ENCODE data around the gene CACNA2D3.

CACNA2D3 gene

GRCh38 chr3:54758461-54758860 lies 636.1 kb downstream of the CACNA2D3 start:
- H3K9me3 ChIP-seq (ENCODE audit: low read depth, low read length) = no peaks in the 10 kb centered on the region

GRCh38 chr3:54759166-54759565 lies 636.8 kb downstream of the CACNA2D3 start:
- no peak for DNase-seq (ENCODE audit: low read depth, low spot score)
- no peaks in the 10 kb centered on the region for H3K36me3 ChIP-seq (ENCODE audit: insufficient read depth, low read length)
- no peak for TF ChIP-seq POLR2AphosphoS5 (IDR thresholded peaks at IDR 0.05; ENCODE audit: borderline replicate concordance, low read depth, low read length)
- TF ChIP-seq EZH2 (IDR thresholded peaks at IDR 0.05) = no peak
- TF ChIP-seq FOXP2 (optimal IDR thresholded peaks at IDR 0.05; ENCODE audit: control extremely low read depth, extremely low read length, insufficient read depth) = no peak
- no peak overlapping the region for H3K4me3 ChIP-seq
- H3K9ac ChIP-seq (ENCODE audit: insufficient read length) = no peak overlapping the region
- no peaks in the 10 kb centered on the region for H3K9me3 ChIP-seq (ENCODE audit: low read depth, low read length)
- no peak overlapping the region for H3K27ac ChIP-seq

More at GRCh38 chr3:54758461-54758860, 636.1 kb downstream of the CACNA2D3 start:
- Histone ChIP-seq H3K9ac (ENCODE audit: insufficient read length) (no peak overlapping the region), H3K4me3 (no peak overlapping the region), H3K36me3 (ENCODE audit: insufficient read depth, low read length) (no peaks in the 10 kb centered on the region), H3K27ac (no peak overlapping the region)
- no peak for DNase-seq (ENCODE audit: low read depth, low spot score)
- TF ChIP-seq POLR2AphosphoS5 (IDR thresholded peaks at IDR 0.05; ENCODE audit: borderline replicate concordance, low read depth, low read length) (no peak), FOXP2 (optimal IDR thresholded peaks at IDR 0.05; ENCODE audit: control extremely low read depth, extremely low read length, insufficient read depth) (no peak), EZH2 (IDR thresholded peaks at IDR 0.05) (no peak)

- Histone ChIP-seq H3K4me3 (no peak overlapping the region), H3K9ac (ENCODE audit: insufficient read length) (no peak overlapping the region), H3K36me3 (ENCODE audit: insufficient read depth, low read length) (no peaks in the 10 kb centered on the region), H3K9me3 (ENCODE audit: low read depth, low read length) (no peaks in the 10 kb centered on the region), H3K27ac (no peak overlapping the region)
- DNase-seq (ENCODE audit: low read depth, low spot score) = no peak
- TF ChIP-seq POLR2AphosphoS5 (IDR thresholded peaks at IDR 0.05; ENCODE audit: borderline replicate concordance, low read depth, low read length) (no peak), FOXP2 (optimal IDR thresholded peaks at IDR 0.05; ENCODE audit: control extremely low read depth, extremely low read length, insufficient read depth) (no peak), EZH2 (IDR thresholded peaks at IDR 0.05) (no peak)
Measured at GRCh38 chr3:54760201-54760600, 637.8 kb downstream of the CACNA2D3 start.

GRCh38 chr3:54761637-54762036 lies 639.3 kb downstream of the CACNA2D3 start:
- Histone ChIP-seq H3K9me3 (ENCODE audit: low read depth, low read length) (no peaks in the 10 kb centered on the region), H3K4me3 (no peak overlapping the region), H3K9ac (ENCODE audit: insufficient read length) (no peak overlapping the region), H3K27ac (no peak overlapping the region), H3K36me3 (ENCODE audit: insufficient read depth, low read length) (no peaks in the 10 kb centered on the region)
- no peak for TF ChIP-seq EZH2 (IDR thresholded peaks at IDR 0.05)
- DNase-seq (ENCODE audit: low read depth, low spot score) = no peak

GRCh38 chr3:54764911-54765310 lies 642.6 kb downstream of the CACNA2D3 start:
- Histone ChIP-seq H3K36me3 (ENCODE audit: insufficient read depth, low read length) (no peaks in the 10 kb centered on the region), H3K9me3 (ENCODE audit: low read depth, low read length) (no peaks in the 10 kb centered on the region), H3K27ac (no peak overlapping the region), H3K4me3 (no peak overlapping the region), H3K9ac (ENCODE audit: insufficient read length) (no peak overlapping the region)
- TF ChIP-seq EZH2 (IDR thresholded peaks at IDR 0.05) = no peak
- TF ChIP-seq FOXP2 (optimal IDR thresholded peaks at IDR 0.05; ENCODE audit: control extremely low read depth, extremely low read length, insufficient read depth) = no peak
- no peak for TF ChIP-seq POLR2AphosphoS5 (IDR thresholded peaks at IDR 0.05; ENCODE audit: borderline replicate concordance, low read depth, low read length)
- no peak for DNase-seq (ENCODE audit: low read depth, low spot score)

GRCh38 chr3:54771050-54771449 lies 648.7 kb downstream of the CACNA2D3 start:
- no peaks in the 10 kb centered on the region for H3K36me3 ChIP-seq (ENCODE audit: insufficient read depth, low read length)
- no peaks in the 10 kb centered on the region for H3K9me3 ChIP-seq (ENCODE audit: low read depth, low read length)
- H3K4me3 ChIP-seq = no peak overlapping the region
- H3K27ac ChIP-seq = no peak overlapping the region
- no peak for DNase-seq (ENCODE audit: low read depth, low spot score)
- H3K9ac ChIP-seq (ENCODE audit: insufficient read length) = no peak overlapping the region
- TF ChIP-seq POLR2AphosphoS5 (IDR thresholded peaks at IDR 0.05; ENCODE audit: borderline replicate concordance, low read depth, low read length) (no peak), EZH2 (IDR thresholded peaks at IDR 0.05) (no peak), FOXP2 (optimal IDR thresholded peaks at IDR 0.05; ENCODE audit: control extremely low read depth, extremely low read length, insufficient read depth) (no peak)

- H3K27ac ChIP-seq = no peak overlapping the region
- TF ChIP-seq EZH2 (IDR thresholded peaks at IDR 0.05) = no peak
- TF ChIP-seq POLR2AphosphoS5 (IDR thresholded peaks at IDR 0.05; ENCODE audit: borderline replicate concordance, low read depth, low read length) = no peak
- no peak for TF ChIP-seq FOXP2 (optimal IDR thresholded peaks at IDR 0.05; ENCODE audit: control extremely low read depth, extremely low read length, insufficient read depth)
- DNase-seq (ENCODE audit: low read depth, low spot score) = no peak
- no peaks in the 10 kb centered on the region for H3K36me3 ChIP-seq (ENCODE audit: insufficient read depth, low read length)
- no peak overlapping the region for H3K9ac ChIP-seq (ENCODE audit: insufficient read length)
- no peak overlapping the region for H3K4me3 ChIP-seq
- no peaks in the 10 kb centered on the region for H3K9me3 ChIP-seq (ENCODE audit: low read depth, low read length)
Measured at GRCh38 chr3:54772051-54772450, 649.7 kb downstream of the CACNA2D3 start.

- DNase-seq (ENCODE audit: low read depth, low spot score) = no peak
Measured at GRCh38 chr3:54772746-54773145, 650.4 kb downstream of the CACNA2D3 start.

GRCh38 chr3:54773271-54773670 lies 650.9 kb downstream of the CACNA2D3 start:
- H3K36me3 ChIP-seq (ENCODE audit: insufficient read depth, low read length) = no peaks in the 10 kb centered on the region
- TF ChIP-seq POLR2AphosphoS5 (IDR thresholded peaks at IDR 0.05; ENCODE audit: borderline replicate concordance, low read depth, low read length) (no peak), FOXP2 (optimal IDR thresholded peaks at IDR 0.05; ENCODE audit: control extremely low read depth, extremely low read length, insufficient read depth) (no peak), EZH2 (IDR thresholded peaks at IDR 0.05) (no peak)
- no peak overlapping the region for H3K9ac ChIP-seq (ENCODE audit: insufficient read length)
- no peak overlapping the region for H3K4me3 ChIP-seq
- no peak for DNase-seq (ENCODE audit: low read depth, low spot score)
- H3K9me3 ChIP-seq (ENCODE audit: low read depth, low read length) = no peaks in the 10 kb centered on the region
- H3K27ac ChIP-seq = no peak overlapping the region

More at GRCh38 chr3:54772746-54773145, 650.4 kb downstream of the CACNA2D3 start:
- H3K27ac ChIP-seq = no peak overlapping the region
- no peaks in the 10 kb centered on the region for H3K9me3 ChIP-seq (ENCODE audit: low read depth, low read length)
- no peak overlapping the region for H3K4me3 ChIP-seq
- no peak overlapping the region for H3K9ac ChIP-seq (ENCODE audit: insufficient read length)
- TF ChIP-seq FOXP2 (optimal IDR thresholded peaks at IDR 0.05; ENCODE audit: control extremely low read depth, extremely low read length, insufficient read depth) (no peak), POLR2AphosphoS5 (IDR thresholded peaks at IDR 0.05; ENCODE audit: borderline replicate concordance, low read depth, low read length) (no peak), EZH2 (IDR thresholded peaks at IDR 0.05) (no peak)
- no peaks in the 10 kb centered on the region for H3K36me3 ChIP-seq (ENCODE audit: insufficient read depth, low read length)
